ENCODE data around the gene ELOB. TPM values are rescaled to one million over a fixed set of nuclear protein-coding genes. Genes with fewer than 3 reads are reported as not detected.

ELOB gene
- total RNA-seq, 2 donors from 2014 or later: 264 to 272 TPM

GRCh38 chr16:2763173-2763572 is 13.9 kb downstream of the ELOB start:
- peaks cover 51% of the 10 kb centered on the region for H3K9me3 ChIP-seq (ENCODE audit: control insufficient read depth, low read length)
- 94 to 98% methylated on average over 6 of the region's 6 CpGs for WGBS, 2 experiments (ENCODE audit: insufficient coverage in 1 of 2, insufficient read length in 1 of 2)
- no peaks in the 10 kb centered on the region for H3K27me3 ChIP-seq (ENCODE audit: control insufficient read depth, insufficient read depth, low read length, poor library complexity, severe bottlenecking)
- Mint-ChIP-seq H3K27me3 (ENCODE audit: insufficient read depth) (no peaks in the 10 kb centered on the region), H3K36me3 (ENCODE audit: low read depth) (peaks cover 100% of the 10 kb centered on the region), H3K4me3 (no peak overlapping the region), H3K4me1 (no peaks in the 10 kb centered on the region), H3K27ac (no peak overlapping the region), H3K9me3 (peaks cover 26% of the 10 kb centered on the region)
- no peak overlapping the region for H3K9ac ChIP-seq (ENCODE audit: extremely low read depth, low read length, poor library complexity, severe bottlenecking)
- DNase-seq: no peak
- H3K27ac ChIP-seq (ENCODE audit: low read depth, low read length): no peak overlapping the region
- H3K36me3 ChIP-seq (ENCODE audit: control insufficient read depth, insufficient read depth, low read length): peaks cover 100% of the 10 kb centered on the region
- peaks cover 3% of the 10 kb centered on the region for H3K4me1 ChIP-seq (ENCODE audit: control insufficient read depth, insufficient read depth, low read length)
- no peak overlapping the region for H3K4me3 ChIP-seq (ENCODE audit: low read length)
- TF ChIP-seq, protein P1, sequence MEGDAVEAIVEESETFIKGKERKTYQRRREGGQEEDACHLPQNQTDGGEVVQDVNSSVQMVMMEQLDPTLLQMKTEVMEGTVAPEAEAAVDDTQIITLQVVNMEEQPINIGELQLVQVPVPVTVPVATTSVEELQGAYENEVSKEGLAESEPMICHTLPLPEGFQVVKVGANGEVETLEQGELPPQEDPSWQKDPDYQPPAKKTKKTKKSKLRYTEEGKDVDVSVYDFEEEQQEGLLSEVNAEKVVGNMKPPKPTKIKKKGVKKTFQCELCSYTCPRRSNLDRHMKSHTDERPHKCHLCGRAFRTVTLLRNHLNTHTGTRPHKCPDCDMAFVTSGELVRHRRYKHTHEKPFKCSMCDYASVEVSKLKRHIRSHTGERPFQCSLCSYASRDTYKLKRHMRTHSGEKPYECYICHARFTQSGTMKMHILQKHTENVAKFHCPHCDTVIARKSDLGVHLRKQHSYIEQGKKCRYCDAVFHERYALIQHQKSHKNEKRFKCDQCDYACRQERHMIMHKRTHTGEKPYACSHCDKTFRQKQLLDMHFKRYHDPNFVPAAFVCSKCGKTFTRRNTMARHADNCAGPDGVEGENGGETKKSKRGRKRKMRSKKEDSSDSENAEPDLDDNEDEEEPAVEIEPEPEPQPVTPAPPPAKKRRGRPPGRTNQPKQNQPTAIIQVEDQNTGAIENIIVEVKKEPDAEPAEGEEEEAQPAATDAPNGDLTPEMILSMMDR (conservative IDR thresholded peaks at IDR 0.05): no peak

DNA sequence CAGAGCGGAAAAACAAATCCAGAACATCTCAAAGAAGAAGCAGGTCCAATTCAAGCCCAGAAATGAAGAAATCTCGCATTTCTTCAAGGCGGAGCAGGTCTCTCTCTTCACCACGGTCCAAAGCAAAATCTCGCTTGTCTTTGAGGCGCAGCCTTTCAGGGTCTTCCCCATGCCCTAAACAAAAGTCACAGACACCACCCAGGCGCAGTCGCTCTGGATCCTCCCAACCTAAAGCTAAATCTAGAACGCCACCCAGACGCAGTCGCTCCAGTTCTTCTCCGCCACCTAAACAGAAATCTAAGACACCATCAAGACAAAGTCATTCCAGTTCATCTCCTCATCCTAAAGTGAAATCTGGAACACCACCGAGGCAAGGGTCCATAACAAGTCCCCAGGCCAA is 14.4 kb downstream of the ELOB start:
- Mint-ChIP-seq H3K4me1 (no peaks in the 10 kb centered on the region), H3K4me3 (no peak overlapping the region), H3K27ac (no peak overlapping the region), H3K27me3 (ENCODE audit: insufficient read depth) (no peaks in the 10 kb centered on the region), H3K36me3 (ENCODE audit: low read depth) (peaks cover 100% of the 10 kb centered on the region), H3K9me3 (peaks cover 26% of the 10 kb centered on the region)
- Histone ChIP-seq H3K27ac (ENCODE audit: low read depth, low read length) (no peak overlapping the region), H3K9ac (ENCODE audit: extremely low read depth, low read length, poor library complexity, severe bottlenecking) (no peak overlapping the region), H3K9me3 (ENCODE audit: control insufficient read depth, low read length) (peaks cover 51% of the 10 kb centered on the region), H3K36me3 (ENCODE audit: control insufficient read depth, insufficient read depth, low read length) (peaks cover 100% of the 10 kb centered on the region), H3K4me3 (ENCODE audit: low read length) (no peak overlapping the region), H3K4me1 (ENCODE audit: control insufficient read depth, insufficient read depth, low read length) (peaks cover 3% of the 10 kb centered on the region), H3K27me3 (ENCODE audit: control insufficient read depth, insufficient read depth, low read length, poor library complexity, severe bottlenecking) (no peaks in the 10 kb centered on the region)
- TF ChIP-seq, protein P1 (conservative IDR thresholded peaks at IDR 0.05): no peak
- 95 to 98% methylated on average over 13 of the region's 13 CpGs for WGBS, 2 experiments (ENCODE audit: insufficient coverage in 1 of 2, insufficient read length in 1 of 2)
- DNase-seq: no peak

DNA sequence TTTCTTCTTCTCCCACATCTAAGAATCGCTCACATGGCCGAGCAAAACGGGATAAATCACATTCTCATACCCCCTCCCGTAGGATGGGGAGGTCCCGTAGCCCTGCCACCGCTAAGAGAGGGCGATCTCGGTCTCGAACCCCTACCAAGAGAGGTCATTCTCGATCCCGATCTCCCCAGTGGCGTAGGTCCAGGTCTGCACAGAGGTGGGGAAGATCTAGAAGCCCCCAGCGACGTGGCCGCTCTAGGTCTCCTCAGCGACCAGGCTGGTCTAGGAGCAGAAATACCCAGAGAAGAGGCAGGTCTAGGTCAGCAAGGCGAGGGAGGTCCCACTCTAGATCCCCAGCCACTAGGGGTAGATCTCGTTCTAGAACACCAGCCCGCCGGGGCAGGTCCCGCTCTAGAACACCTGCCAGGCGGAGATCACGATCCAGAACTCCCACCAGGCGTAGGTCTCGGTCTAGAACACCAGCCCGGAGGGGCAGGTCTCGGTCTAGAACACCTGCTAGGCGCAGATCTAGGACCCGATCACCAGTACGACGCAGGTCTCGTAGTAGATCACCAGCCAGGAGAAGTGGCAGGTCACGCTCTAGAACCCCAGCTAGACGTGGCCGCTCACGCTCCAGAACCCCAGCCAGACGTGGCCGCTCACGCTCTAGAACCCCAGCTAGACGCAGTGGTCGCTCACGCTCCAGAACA is 15.0 kb downstream of the ELOB start:
- no peaks in the 10 kb centered on the region for H3K27me3 Mint-ChIP-seq (ENCODE audit: insufficient read depth)
- H3K4me3 Mint-ChIP-seq: no peak overlapping the region
- no peak overlapping the region for H3K27ac Mint-ChIP-seq
- WGBS, 2 experiments (ENCODE audit: insufficient coverage in 1 of 2, insufficient read length in 1 of 2): 96 to 97% methylated on average over 34 to 42 of the region's 42 CpGs
- H3K9me3 Mint-ChIP-seq: peaks cover 26% of the 10 kb centered on the region
- H3K4me1 Mint-ChIP-seq: no peaks in the 10 kb centered on the region
- TF ChIP-seq, protein P1 (conservative IDR thresholded peaks at IDR 0.05): no peak
- H3K4me3 ChIP-seq (ENCODE audit: low read length): no peak overlapping the region
- H3K4me1 ChIP-seq (ENCODE audit: control insufficient read depth, insufficient read depth, low read length): peaks cover under 1% of the 10 kb centered on the region
- H3K36me3 ChIP-seq (ENCODE audit: control insufficient read depth, insufficient read depth, low read length): peaks cover 100% of the 10 kb centered on the region
- DNase-seq: no peak
- no peaks in the 10 kb centered on the region for H3K27me3 ChIP-seq (ENCODE audit: control insufficient read depth, insufficient read depth, low read length, poor library complexity, severe bottlenecking)
- peaks cover 100% of the 10 kb centered on the region for H3K36me3 Mint-ChIP-seq (ENCODE audit: low read depth)
- no peak overlapping the region for H3K27ac ChIP-seq (ENCODE audit: low read depth, low read length)
- H3K9me3 ChIP-seq (ENCODE audit: control insufficient read depth, low read length): peaks cover 51% of the 10 kb centered on the region
- H3K9ac ChIP-seq (ENCODE audit: extremely low read depth, low read length, poor library complexity, severe bottlenecking): no peak overlapping the region

All from endodermal cell (in vitro differentiated cells).